Stimulated activated CD8-positive, alpha-beta memory T cell treated with anti-CD3 and anti-CD28 coated beads, Interleukin-7, amount 100 ng/mL, for 48 hours (primary cell): ENCODE results near the gene FYN.
A peak's percentile ranks its signal among the peaks of the same experiment; 100 is the strongest.

ENCODE experiments used
- DNase-seq, 2 donors: peaks; one replicate each; pipeline ENCODE4 v3.0.0-alpha.2; 2020; ENCODE audit warnings: low read depth in 1 of 2; ENCODE audit errors: extremely low read depth in 1 of 2

Gene FYN

GRCh38 chr6:111757342-111757741, 115.9 kb downstream of the FYN start:
- DNase-seq = no peak

GRCh38 chr6:111754423-111754822, 118.8 kb downstream of the FYN start:
- no peak for DNase-seq

- DNase-seq = no peak
Measured at GRCh38 chr6:111753573-111753972, 119.7 kb downstream of the FYN start.

GRCh38 chr6:111752476-111752875, 120.8 kb downstream of the FYN start:
- DNase-seq = no peak

GRCh38 chr6:111750753-111751673, 122.2 kb downstream of the FYN start:
- no peak for DNase-seq

GRCh38 chr6:111750153-111750552, 123.1 kb downstream of the FYN start:
- no peak for DNase-seq

- no peak for DNase-seq
Measured at GRCh38 chr6:111748231-111748647, 125.0 kb downstream of the FYN start.

GRCh38 chr6:111747829-111748228, 125.4 kb downstream of the FYN start:
- DNase-seq = no peak

- no peak for DNase-seq
Measured at GRCh38 chr6:111747396-111747795, 125.9 kb downstream of the FYN start.

- no peak for DNase-seq
Measured at GRCh38 chr6:111746983-111747382, 126.3 kb downstream of the FYN start.

GRCh38 chr6:111745636-111746035, 127.6 kb downstream of the FYN start:
- DNase-seq = no peak

- no peak for DNase-seq
Measured at GRCh38 chr6:111745186-111745585, 128.1 kb downstream of the FYN start.

GRCh38 chr6:111743862-111744692, 129.2 kb downstream of the FYN start:
- DNase-seq = no peak

GRCh38 chr6:111743360-111743759, 129.9 kb downstream of the FYN start:
- no peak for DNase-seq

GRCh38 chr6:111741177-111741952, 131.9 kb downstream of the FYN start:
- DNase-seq = no peak

GRCh38 chr6:111740506-111740905, 132.7 kb downstream of the FYN start:
- DNase-seq = no peak

- DNase-seq = no peak
Measured at GRCh38 chr6:111739257-111739696, 134.0 kb downstream of the FYN start.

- DNase-seq = no peak
Measured at GRCh38 chr6:111738631-111739030, 134.6 kb downstream of the FYN start.

- DNase-seq = no peak
Measured at GRCh38 chr6:111738156-111738555, 135.1 kb downstream of the FYN start.

GRCh38 chr6:111737065-111737521, 136.2 kb downstream of the FYN start:
- peak in 1 of 2 donors; percentile 57 for DNase-seq
